T-helper 17 cell (primary cell): ENCODE results near the gene DMXL1. TPM values are rescaled to one million over a fixed set of nuclear protein-coding genes. Genes with fewer than 3 reads are reported as not detected.
"Not testable (repeated sequence)": the region's sequence is repeated elsewhere in the genome, so short reads cannot be mapped to it uniquely, and the experiment has no call there.

Experiments
- ATAC-seq: fragments of 150-1000 bp; cut with Tn5 transposase; 2 replicates; pipeline ENCODE4 v1.10.0; 2021; ENCODE audit warnings: mild to moderate bottlenecking, moderate library complexity
- DNase-seq, 3 donors: peaks; one replicate each; pipeline versions ENCODE4 v3.0.0 to v3.0.0-alpha.2; 2020 to 2021
- H3K9me3 ChIP-seq: one replicate; pipeline ENCODE4 v1.7.0; 2013; ENCODE audit warnings: low read length, mild to moderate bottlenecking; ENCODE audit not compliant: control insufficient read depth, poor library complexity, severe bottlenecking
- H3K27ac Mint-ChIP-seq: one replicate; pipeline ENCODE4 v1.8.0; 2022; ENCODE audit warnings: mild to moderate bottlenecking, moderate library complexity, mixed read lengths
- H3K27me3 Mint-ChIP-seq: one replicate; pipeline ENCODE4 v1.8.0; 2022; ENCODE audit warnings: mixed read lengths
- H3K36me3 Mint-ChIP-seq: one replicate; pipeline ENCODE4 v1.8.0; 2022; ENCODE audit warnings: low read depth, mixed read lengths
- H3K4me1 Mint-ChIP-seq: one replicate; pipeline ENCODE4 v1.8.0; 2022; ENCODE audit warnings: mild to moderate bottlenecking, mixed read lengths
- H3K4me3 Mint-ChIP-seq: one replicate; pipeline ENCODE4 v1.8.0; 2022; ENCODE audit warnings: mild to moderate bottlenecking, moderate library complexity, mixed read lengths
- total RNA-seq, 4 donors: library from RNA in 2 of 4; stranded (reverse) in 2 of 4; gene quantifications; one replicate each; pipeline ENCODE4 v1.2.3 and lab custom pipeline; 2022 to 2026

The DMXL1 gene
- total RNA-seq, 2 donors from 2014 or later, result 28.9 to 38.3 TPM

DNA sequence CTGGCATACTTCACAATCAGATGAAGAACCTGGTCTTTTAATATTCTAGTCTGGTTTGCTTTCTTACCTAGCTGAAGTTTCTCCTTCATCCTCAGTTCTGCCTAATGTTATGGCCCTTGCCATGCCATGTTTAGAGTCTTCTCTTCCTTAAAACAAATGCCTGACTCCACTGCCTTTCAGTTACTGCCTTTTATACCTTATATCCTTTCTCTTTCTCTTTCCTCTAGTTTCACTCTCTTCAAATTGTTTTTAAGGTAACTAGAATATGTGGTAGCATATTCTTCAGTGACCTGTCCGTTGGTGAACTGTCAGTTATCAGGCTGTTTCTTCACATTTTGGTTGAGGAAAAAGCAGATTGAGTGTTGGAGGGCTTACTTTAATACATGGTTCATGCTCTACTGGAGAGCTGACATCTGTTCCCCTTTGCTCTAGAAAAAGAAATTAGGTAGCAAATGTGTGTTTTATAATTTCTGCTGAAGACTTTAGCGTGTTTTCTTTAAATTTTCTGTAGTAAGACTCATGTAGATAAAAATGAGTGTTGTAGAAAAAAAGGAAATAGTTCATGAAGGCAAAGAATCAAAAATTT, 103.8 kb downstream of the DMXL1 start:
- no peak for DNase-seq
- Mint-ChIP-seq H3K4me3 (no peak overlapping the region), H3K27me3 (no peaks in the 10 kb centered on the region), H3K4me1 (peaks cover 4% of the 10 kb centered on the region), H3K36me3 (peaks cover 2% of the 10 kb centered on the region), H3K27ac (no peak overlapping the region)
- H3K9me3 ChIP-seq, result no peaks in the 10 kb centered on the region
- no peak for ATAC-seq

DNA sequence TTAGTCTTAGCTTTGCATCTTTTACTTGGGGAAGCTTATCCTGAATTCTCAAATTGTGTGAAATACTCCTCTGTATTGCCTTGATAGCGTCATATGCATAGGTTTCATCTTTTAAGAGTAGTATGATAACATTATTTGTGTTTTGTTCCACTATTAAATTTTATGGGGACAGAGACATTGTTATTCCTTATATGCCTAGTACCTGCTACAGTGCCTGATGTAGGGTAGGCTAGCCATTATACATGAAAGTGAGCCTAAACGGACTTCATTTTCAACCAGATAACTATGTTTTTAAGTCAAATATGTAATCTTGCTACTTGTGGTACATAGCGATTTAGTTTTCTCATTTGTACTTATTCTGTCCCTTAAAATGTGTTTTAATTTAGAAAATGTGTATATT, 105.9 kb downstream of the DMXL1 start:
- no peaks in the 10 kb centered on the region for H3K27me3 Mint-ChIP-seq
- no peaks in the 10 kb centered on the region for H3K9me3 ChIP-seq
- no peak overlapping the region for H3K27ac Mint-ChIP-seq
- H3K4me3 Mint-ChIP-seq, result no peak overlapping the region
- no peak for DNase-seq
- H3K4me1 Mint-ChIP-seq, result peaks cover 4% of the 10 kb centered on the region
- peaks cover 2% of the 10 kb centered on the region for H3K36me3 Mint-ChIP-seq
- ATAC-seq, result no peak

DNA sequence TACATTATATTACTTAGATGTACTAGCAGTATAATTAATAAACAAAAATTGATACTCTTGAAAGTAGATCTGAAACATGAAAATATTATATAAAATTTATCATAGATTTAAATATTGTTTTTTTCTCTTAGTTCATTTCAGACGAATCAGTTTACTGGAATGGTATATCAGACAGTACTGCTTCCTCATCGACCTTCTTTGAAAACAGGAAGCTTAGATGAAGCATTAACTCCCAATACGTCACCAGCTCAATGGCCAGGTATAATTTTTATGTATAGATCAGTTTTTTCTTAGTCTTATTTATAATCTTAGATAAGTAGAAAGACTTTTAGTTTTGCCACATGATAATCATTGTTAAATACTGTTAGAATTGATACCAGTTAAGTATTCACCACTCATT, 106.3 kb downstream of the DMXL1 start:
- DNase-seq (no peak), ATAC-seq (no peak)
- Mint-ChIP-seq H3K4me1 (peaks cover 4% of the 10 kb centered on the region), H3K4me3 (no peak overlapping the region), H3K27ac (no peak overlapping the region), H3K27me3 (no peaks in the 10 kb centered on the region), H3K36me3 (peaks cover 2% of the 10 kb centered on the region)
- no peaks in the 10 kb centered on the region for H3K9me3 ChIP-seq

DNA sequence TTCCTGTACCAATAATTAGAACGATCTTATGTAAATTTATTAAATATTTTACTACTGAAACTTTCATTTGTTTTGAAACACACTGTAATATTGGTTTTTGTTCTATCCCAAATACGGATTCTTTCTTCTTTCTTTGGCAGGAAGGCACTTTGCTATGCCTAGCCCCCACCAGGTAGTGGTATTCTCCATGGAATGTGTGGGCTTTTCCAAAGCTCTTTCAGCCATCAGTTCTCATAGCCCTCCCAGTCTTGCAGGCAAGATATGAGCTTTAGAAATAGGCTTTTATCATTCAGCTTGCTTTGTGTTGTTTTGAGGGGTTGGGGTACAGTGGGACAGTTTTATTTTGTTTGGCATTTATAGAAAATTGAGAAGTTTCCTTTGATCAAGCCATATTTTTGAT, 107.5 kb downstream of the DMXL1 start:
- H3K9me3 ChIP-seq, result no peaks in the 10 kb centered on the region
- H3K27ac Mint-ChIP-seq, result no peak overlapping the region
- peaks cover 2% of the 10 kb centered on the region for H3K36me3 Mint-ChIP-seq
- peaks cover 4% of the 10 kb centered on the region for H3K4me1 Mint-ChIP-seq
- DNase-seq (no peak), ATAC-seq (no peak)
- no peak overlapping the region for H3K4me3 Mint-ChIP-seq
- H3K27me3 Mint-ChIP-seq, result no peaks in the 10 kb centered on the region

DNA sequence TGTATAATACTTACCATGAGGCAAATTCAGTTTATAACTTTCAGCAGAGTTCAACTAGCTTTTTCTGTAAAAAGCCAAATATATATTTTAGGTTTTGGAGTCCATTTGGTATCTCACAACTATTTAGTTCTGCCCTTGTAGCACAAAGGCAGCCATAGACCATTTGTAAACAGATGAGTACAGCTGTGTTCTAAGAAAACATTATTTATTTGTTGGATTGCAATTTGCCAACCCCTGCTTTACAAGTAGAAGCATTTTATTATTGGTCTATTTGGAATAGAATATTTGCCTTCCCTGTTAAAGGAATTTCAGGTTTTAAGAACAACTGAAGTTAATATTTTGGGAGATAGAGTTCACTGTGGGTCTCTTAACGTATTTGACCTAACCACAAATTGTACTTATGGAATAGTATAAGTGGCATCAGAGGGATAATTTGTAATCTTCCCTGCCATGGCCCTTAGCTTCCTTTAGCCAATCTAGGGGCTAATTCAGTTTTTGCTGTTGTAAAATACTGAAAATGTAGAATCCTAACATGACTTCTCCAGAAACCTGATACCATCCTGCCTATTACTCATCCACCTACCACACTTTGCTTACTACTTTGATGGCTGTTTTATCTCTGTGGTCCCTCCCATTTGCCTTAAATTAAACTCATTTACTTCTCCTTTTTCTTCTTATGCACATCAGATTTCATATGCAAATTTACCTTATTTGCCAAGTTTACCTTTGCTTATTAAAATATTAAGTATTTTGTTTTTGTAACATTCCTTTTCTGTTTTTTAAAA, 109.2 kb downstream of the DMXL1 start:
- H3K36me3 Mint-ChIP-seq, result no peaks in the 10 kb centered on the region
- ATAC-seq, result no peak

DNA sequence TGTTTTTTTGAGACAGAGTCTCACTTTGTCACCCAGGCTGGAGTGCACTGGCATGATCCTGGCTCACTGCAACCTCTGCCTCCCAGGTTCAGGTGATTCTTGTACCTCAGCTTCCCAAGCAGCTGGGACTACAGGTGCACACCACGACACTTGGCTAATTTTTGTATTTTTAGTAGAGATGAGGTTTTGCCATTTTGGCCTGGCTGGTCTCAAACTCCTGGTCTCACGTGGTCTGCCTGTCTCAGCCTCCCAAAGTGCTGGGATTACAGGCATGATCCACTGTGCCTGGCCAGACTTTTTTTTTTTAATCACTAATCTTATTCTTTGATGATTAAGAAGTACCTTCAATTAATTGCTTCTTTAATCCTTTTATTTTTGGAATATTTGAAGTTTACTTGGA, 114.6 kb downstream of the DMXL1 start:
- H3K27ac Mint-ChIP-seq, ATAC-seq, H3K4me3 Mint-ChIP-seq, H3K36me3 Mint-ChIP-seq, H3K27me3 Mint-ChIP-seq, DNase-seq, H3K9me3 ChIP-seq: not testable (repeated sequence)
- peaks cover 15% of the 10 kb centered on the region for H3K4me1 Mint-ChIP-seq

More for the DNA sequence above, 109.2 kb downstream of the DMXL1 start:
- peaks cover 4% of the 10 kb centered on the region for H3K4me1 Mint-ChIP-seq
- H3K27ac Mint-ChIP-seq, result no peak overlapping the region
- no peaks in the 10 kb centered on the region for H3K27me3 Mint-ChIP-seq
- no peak overlapping the region for H3K4me3 Mint-ChIP-seq
- DNase-seq, result no peak
- H3K9me3 ChIP-seq, result no peaks in the 10 kb centered on the region

DNA sequence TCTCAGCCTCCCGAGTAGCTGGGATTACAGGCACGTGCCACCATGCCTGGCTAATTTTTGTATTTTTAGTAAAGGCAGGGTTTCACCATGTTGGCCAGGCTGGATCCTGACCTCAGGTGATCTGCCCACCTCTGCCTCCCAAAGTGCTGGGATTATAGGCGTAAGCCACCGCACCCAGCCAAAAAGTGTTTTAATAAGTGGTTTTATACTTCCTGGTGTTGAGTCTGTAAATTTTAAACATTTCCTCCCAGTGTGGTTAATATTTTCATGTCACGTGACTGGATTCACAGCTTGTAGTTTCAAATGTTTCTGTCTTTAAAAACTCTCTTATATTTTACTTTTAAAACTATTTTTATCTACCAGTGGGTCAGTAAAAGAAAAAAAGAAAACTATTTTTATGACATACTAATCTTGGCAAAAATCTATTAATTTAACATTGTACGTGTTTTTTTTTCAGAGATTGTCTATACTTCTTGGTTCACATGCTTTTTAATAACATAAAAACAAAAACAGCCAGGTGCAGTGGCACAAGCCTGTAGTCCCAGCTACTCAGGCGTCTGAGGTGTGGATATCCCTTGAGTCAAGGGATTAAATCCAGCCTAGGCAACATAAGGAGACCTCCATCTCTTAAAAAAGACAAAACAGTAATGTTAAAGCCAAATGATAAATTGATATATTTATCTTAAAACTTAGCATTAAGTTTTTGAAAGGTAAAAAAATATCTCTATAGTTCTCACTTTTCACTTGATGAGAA, 117.1 kb downstream of the DMXL1 start:
- H3K27me3 Mint-ChIP-seq, result no peaks in the 10 kb centered on the region
- peaks cover 16% of the 10 kb centered on the region for H3K4me1 Mint-ChIP-seq
- ATAC-seq, result peak; percentile 65
- H3K9me3 ChIP-seq, result no peaks in the 10 kb centered on the region
- peak overlapping the region; percentile 71 for H3K4me3 Mint-ChIP-seq
- peaks cover 2% of the 10 kb centered on the region for H3K36me3 Mint-ChIP-seq
- DNase-seq, result no peak
- H3K27ac Mint-ChIP-seq, result peak overlapping the region; percentile 79

DNA sequence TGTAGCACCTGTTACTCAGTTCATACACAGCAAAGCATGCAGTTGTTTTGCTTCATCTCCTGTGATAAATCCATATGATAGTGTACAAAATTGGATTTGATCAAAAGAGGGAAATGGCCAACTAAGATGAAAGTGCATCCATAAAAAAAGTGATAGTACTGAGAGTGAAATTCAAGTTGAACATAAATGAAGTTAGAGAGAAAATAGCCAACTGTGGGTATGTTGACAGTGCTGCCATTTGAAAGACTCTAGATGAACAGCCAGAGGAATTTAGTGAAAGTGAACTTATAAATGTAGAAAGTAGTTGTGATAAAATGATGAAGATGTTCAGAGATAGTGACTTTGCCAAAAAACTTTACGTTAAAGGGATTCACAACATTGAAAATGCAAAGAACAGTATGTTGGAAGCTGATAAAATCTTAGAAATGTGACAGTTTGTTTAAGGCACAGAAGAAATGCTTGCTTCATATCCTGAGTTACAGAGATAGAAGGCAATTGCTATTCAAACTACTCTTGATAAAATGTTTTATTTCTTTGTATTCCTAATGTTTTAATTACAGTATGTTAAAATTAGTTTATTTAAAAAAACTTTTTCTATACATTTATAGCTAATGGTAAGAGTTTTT, 119.7 kb downstream of the DMXL1 start:
- no peak overlapping the region for H3K4me3 Mint-ChIP-seq

DNA sequence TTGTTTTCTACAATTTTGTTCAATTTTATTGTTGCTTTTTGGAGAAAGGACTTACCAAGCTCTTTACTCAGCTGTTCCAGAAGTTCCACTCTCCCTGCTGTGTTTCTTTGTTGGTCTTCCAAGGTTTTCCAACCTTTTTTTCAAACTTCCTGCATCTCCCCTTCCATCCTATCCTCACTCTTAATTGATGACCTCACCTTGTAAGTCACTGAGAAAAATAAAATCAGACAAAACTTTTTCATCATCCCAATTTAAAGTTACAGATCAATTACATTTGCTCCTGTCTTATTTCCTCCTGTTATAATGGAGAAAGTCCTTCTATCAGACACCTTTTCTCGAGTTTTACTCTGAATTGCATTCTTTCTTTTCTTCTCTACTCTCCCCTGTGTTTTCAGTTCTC, 121.1 kb downstream of the DMXL1 start:
- no peak for ATAC-seq
- no peak for DNase-seq
- Mint-ChIP-seq H3K4me1 (peaks cover 11% of the 10 kb centered on the region), H3K36me3 (peaks cover 5% of the 10 kb centered on the region), H3K27me3 (no peaks in the 10 kb centered on the region), H3K4me3 (no peak overlapping the region), H3K27ac (no peak overlapping the region)
- no peaks in the 10 kb centered on the region for H3K9me3 ChIP-seq

More for the DNA sequence above, 119.7 kb downstream of the DMXL1 start:
- H3K4me1 Mint-ChIP-seq, result peaks cover 12% of the 10 kb centered on the region
- no peaks in the 10 kb centered on the region for H3K27me3 Mint-ChIP-seq
- H3K36me3 Mint-ChIP-seq, result peaks cover 2% of the 10 kb centered on the region
- no peak for DNase-seq
- no peaks in the 10 kb centered on the region for H3K9me3 ChIP-seq
- ATAC-seq, result no peak
- H3K27ac Mint-ChIP-seq, result no peak overlapping the region

DNA sequence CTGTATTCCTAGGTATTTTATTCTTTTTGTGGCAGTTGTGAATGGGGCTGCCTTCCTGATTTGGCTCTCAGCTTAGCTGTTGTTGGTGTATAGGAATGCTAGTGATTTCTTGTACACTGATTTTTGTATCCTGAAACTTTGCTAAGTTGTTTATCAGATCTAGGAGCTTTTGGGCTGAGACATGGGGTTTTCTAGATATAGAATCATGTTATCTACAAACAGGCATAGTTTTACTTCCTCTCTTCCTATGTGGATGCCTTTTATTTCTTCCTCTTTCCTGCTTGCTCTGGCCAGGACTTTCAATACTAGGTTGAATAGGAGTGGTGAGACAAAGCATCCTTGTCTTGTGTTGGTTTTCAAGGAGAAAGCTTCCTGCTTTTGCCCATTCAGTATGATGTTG, 129.9 kb downstream of the DMXL1 start:
- no peak for ATAC-seq
- peaks cover 15% of the 10 kb centered on the region for H3K36me3 Mint-ChIP-seq
- H3K27ac Mint-ChIP-seq, result no peak overlapping the region
- no peak overlapping the region for H3K4me3 Mint-ChIP-seq
- H3K27me3 Mint-ChIP-seq, result no peaks in the 10 kb centered on the region
- no peak for DNase-seq
- no peaks in the 10 kb centered on the region for H3K9me3 ChIP-seq
- H3K4me1 Mint-ChIP-seq, result peaks cover 5% of the 10 kb centered on the region

DNA sequence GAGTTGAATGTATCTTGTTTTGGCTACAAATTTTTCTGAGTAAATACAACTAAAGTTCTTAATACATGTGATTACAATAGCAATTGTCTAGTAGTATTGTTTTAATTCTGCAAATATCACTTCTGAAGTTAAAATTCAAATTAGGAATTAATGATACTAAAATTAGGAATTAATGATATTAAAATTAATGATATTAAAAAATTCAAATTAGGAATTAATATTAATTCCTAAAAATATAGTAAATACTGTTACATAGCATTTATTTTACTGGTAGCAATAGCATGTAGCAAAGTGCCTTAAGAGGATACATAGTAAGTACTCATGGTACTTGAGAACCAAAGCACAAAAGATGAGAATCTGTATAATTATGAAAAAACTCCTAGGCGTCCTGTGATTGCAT, 136.2 kb downstream of the DMXL1 start:
- Mint-ChIP-seq H3K4me3 (no peak overlapping the region), H3K4me1 (no peaks in the 10 kb centered on the region), H3K27me3 (no peaks in the 10 kb centered on the region), H3K27ac (no peak overlapping the region), H3K36me3 (no peaks in the 10 kb centered on the region)
- DNase-seq (no peak), ATAC-seq (no peak)
- no peaks in the 10 kb centered on the region for H3K9me3 ChIP-seq

DNA sequence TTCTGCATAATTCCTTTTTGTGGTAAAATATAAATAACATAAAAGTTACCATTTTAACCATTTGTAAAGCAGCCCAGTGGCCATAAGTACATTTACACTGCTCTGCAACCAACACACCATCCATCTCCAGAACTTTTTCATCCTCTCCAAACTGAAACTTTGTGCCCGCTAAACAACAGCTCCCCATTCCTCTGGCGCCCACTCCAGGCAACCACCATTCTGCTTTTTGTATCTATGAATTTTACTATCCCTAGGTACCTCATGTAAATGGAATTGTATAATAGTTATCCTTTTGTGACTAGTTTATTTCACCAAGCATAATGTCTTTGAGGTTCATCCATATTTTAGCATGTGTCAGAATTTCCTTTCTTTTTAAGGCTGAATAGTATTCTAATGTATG, 141.1 kb downstream of the DMXL1 start:
- ATAC-seq (no peak), DNase-seq (no peak)
- Mint-ChIP-seq H3K4me3 (no peak overlapping the region), H3K27ac (no peak overlapping the region), H3K36me3 (peaks cover 9% of the 10 kb centered on the region), H3K27me3 (no peaks in the 10 kb centered on the region), H3K4me1 (peaks cover 5% of the 10 kb centered on the region)
- H3K9me3 ChIP-seq, result no peaks in the 10 kb centered on the region

DNA sequence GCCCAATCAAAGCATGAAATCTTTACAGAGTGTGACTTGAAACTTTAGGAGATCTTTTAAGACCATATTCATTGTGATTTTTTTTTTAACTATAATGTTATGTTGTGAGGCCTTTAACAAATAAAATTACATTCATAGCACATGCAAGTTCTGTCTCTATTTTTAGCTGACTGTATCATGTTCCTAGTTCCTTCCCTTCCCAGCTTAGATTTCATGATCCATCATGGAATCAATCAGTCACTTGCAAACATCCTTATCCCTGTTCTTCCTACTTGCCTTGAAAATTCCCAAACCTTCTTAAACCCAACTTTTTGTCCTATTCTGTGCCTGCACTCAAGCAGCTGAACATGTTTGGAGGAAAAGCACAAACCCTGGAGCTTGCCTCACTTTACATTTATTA, 141.8 kb downstream of the DMXL1 start:
- H3K27ac Mint-ChIP-seq, result peak overlapping the region; percentile 67
- H3K9me3 ChIP-seq, result no peaks in the 10 kb centered on the region
- H3K4me3 Mint-ChIP-seq, result no peak overlapping the region
- H3K4me1 Mint-ChIP-seq, result peaks cover 8% of the 10 kb centered on the region
- no peaks in the 10 kb centered on the region for H3K27me3 Mint-ChIP-seq
- no peak for ATAC-seq
- H3K36me3 Mint-ChIP-seq, result peaks cover 9% of the 10 kb centered on the region
- DNase-seq, result no peak
